Loucy (cell line): ENCODE data around the gene SCFD2.

ENCODE experiments used
- CTCF ChIP-seq: fragments of 200-600 bp; sonication (generic); conservative IDR thresholded peaks from 2 replicates; pipeline ENCODE4 v1.5.1; 2014; ENCODE audit warnings: mild to moderate bottlenecking, antibody characterized with exemption, low read length
- EZH2phosphoT487 ChIP-seq: fragments of 200-600 bp; IDR thresholded peaks from 2 replicates; pipeline ENCODE4 v1.6.1; 2018; ENCODE audit warnings: antibody characterized with exemption, mild to moderate bottlenecking, moderate library complexity, borderline replicate concordance

DNA sequence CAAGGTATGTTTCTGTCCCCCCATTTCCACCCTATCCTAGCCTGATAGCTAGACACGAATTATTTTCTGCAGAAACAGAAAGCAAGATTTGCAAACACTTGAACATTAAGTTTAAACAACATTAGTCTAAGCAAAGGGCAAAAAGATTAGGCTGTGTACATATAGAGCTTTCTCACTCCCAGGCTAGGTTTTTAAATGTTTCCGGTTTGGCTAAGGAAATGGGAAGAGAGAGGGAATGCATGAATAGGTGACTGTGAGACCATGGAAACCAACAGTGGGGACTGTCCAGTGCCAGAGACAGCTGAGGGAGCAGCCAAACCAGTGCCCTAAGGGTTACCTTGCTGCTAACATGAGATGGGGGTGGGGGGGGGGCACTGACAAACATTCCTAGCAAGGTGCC, 242.7 kb downstream of the SCFD2 start:
- TF ChIP-seq CTCF (no peak), EZH2phosphoT487 (no peak)
